Astrocyte of the spinal cord (primary cell): ENCODE results near the gene FBN3.

Source experiments
- DNase-seq: peaks from one replicate; pipeline ENCODE4 v3.0.0; 2011; ENCODE audit warnings: low read depth, low spot score
- H3K4me3 ChIP-seq: 2 replicates; pipeline ENCODE4 v1.5.1; 2011; ENCODE audit warnings: low read depth, mild to moderate bottlenecking, low read length, moderate library complexity
- in situ Hi-C: cut with HindIII; loops from 2 replicates; pipeline ENCODE4 v1.10.0; 2017; ENCODE audit warnings: low sequenced_read_pairs
- TF ChIP-seq, protein P1 (sequence below): IDR thresholded peaks from 2 replicates; pipeline ENCODE4 v1.5.1; 2012; ENCODE audit warnings: low read depth, mild to moderate bottlenecking, low read length, inconsistent platforms

Gene FBN3

DNA sequence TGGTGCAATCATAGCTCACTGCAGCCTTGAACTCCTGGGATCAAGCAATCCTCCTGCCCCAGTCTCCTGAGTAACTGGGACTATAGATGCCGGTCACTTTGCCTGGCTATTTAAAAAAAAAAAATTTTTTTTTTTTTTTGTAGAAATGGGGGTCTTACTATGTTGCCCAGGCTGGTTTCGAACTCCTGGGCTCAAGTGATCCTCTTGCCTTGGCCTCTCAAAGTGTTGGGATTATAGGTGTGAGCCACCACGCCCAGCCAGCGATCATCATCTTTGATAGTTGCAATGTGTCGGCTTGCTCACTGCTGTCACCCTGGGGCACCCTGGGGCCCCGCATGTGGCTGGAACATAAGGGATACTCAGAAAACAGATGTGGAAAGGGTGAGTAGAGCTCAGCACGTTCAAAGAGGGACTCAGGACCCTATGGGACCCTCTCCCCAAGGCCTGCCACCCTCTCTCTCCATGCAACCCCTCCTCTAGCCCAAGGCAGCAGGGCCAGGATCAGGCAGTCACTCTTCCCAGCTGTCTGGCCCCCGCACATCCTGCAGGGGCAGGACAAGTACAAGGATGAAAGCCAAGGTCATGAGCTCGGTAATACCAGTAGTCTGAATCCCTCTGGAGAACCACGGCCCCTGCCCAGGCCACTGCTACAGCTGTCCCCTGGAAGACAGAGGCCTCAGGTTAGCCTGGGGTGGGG, 103.4 kb downstream of the FBN3 start:
- TF ChIP-seq, protein P1, sequence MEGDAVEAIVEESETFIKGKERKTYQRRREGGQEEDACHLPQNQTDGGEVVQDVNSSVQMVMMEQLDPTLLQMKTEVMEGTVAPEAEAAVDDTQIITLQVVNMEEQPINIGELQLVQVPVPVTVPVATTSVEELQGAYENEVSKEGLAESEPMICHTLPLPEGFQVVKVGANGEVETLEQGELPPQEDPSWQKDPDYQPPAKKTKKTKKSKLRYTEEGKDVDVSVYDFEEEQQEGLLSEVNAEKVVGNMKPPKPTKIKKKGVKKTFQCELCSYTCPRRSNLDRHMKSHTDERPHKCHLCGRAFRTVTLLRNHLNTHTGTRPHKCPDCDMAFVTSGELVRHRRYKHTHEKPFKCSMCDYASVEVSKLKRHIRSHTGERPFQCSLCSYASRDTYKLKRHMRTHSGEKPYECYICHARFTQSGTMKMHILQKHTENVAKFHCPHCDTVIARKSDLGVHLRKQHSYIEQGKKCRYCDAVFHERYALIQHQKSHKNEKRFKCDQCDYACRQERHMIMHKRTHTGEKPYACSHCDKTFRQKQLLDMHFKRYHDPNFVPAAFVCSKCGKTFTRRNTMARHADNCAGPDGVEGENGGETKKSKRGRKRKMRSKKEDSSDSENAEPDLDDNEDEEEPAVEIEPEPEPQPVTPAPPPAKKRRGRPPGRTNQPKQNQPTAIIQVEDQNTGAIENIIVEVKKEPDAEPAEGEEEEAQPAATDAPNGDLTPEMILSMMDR: no peak
- in situ Hi-C loops: no loop called here
- no peak for DNase-seq
- no peak overlapping the region for H3K4me3 ChIP-seq

DNA sequence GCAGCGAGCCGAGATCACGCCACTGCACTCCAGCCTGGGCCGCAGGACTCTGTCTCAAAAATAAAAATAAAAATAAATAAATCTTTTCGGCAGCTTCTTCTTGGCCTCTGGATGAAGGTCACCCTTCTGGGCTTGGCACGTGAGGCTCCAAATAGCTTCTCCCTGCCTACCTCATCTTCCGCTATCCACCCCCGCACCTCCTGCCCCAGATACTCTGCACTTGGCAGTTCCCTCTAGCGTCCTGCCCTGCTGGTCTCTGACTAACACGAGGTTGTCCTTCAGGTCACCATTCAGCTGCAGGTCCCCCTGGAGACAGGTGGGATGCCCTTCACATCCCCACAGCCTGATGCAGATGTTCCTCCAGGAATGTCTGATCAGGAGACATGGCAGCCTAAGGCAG, 105.4 kb downstream of the FBN3 start:
- no peak overlapping the region for H3K4me3 ChIP-seq
- in situ Hi-C loops: no loop called here
- no peak for DNase-seq
- TF ChIP-seq, protein P1: no peak

DNA sequence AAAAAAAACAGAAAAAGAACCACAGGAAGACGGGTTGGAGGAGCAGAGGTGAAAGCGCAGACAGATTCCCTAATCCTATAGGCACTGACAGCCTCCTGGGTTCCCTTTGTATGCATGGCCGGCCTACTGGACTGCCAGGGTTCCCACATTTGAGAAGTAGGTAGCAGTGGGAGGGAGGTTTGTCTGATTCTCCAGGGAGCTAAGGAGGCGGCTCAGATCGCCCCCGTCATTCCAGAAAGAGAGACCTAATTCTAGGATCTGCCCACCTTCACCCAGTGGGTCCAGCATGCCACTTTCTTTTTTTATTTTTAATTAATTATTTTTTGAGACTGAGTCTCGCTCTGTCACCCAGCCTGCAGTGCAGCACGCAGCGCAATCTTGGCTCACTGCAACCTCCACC, 106.5 kb downstream of the FBN3 start:
- no peak for DNase-seq
- TF ChIP-seq, protein P1: no peak
- no peak overlapping the region for H3K4me3 ChIP-seq
- in situ Hi-C loops: no loop called here

DNA sequence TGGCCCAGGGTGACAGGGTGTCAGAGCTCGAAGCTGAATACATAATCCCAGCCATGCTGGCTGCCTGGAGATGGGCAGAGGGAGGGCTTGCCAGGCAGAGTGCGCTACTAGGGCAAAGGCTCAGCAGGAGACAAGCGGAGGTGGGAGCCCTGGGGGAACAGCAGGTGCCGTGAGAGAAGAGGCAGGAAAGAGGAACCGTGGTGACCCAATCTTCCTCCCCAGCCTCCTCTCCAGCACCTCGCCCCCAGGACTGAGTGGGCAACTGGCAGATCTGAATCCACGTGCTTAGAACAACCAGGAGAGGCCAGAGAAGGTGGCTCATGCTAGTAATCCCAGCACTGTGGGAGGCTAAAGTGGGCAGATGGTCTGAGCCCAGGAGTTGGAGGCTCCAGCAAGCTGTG, 107.9 kb downstream of the FBN3 start:
- TF ChIP-seq, protein P1: no peak
- in situ Hi-C loops: no loop called here
- DNase-seq: no peak
- no peak overlapping the region for H3K4me3 ChIP-seq

DNA sequence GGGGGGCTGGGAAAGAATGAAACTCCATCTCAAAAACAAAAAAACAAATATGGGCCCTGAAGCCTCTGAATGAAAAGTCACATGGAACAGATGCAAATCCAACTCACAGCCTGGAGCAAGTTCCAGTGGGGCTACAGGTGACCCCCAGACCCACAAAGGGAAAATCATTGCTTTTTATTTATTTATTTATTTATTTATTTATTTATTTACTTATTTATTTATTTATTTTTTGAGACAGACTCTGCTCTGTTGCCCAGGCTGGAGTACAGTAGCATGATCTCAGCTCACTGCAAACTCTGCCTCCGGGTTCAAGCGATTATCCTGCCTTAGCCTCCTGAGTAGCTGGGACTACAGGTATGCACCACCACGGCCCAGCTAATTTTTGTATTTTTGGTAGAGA, 110.2 kb downstream of the FBN3 start:
- DNase-seq: no peak
- TF ChIP-seq, protein P1: no peak
- in situ Hi-C loops: no loop called here

DNA sequence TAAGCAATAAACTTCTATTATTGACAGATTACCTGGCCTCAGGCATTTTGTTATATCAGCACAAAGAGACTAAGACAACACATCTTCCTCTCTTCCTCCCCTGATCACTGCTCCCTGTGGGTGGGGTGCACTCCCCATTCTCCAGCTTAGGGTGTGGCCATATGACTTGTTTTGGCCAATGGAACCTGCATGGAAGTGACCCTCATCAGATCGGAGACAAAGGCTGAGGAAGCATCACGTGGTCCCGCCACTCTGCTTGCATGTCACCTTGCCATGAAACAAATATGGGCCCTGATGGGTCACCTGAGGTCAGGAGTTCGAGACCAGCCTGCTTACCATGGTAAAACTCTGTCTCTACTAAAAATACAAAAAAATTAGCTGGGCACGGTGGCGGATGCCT, 110.6 kb downstream of the FBN3 start:
- DNase-seq: no peak
- in situ Hi-C loops: no loop called here
- TF ChIP-seq, protein P1: no peak
- H3K4me3 ChIP-seq: no peak overlapping the region

More for the DNA sequence above, 110.2 kb downstream of the FBN3 start:
- H3K4me3 ChIP-seq: no peak overlapping the region
